Measurements from ENCODE around the gene NANOS2. TPM values are rescaled to one million over a fixed set of nuclear protein-coding genes. Genes with fewer than 3 reads are reported as not detected.
A peak's percentile ranks its signal among the peaks of the same experiment; 100 is the strongest.

NANOS2 gene
- total and polyA plus RNA-seq, 9 of the 15 experiments (the other 6 are each of a cell fraction or from before 2014, with no cell fraction given), result not detected

DNA sequence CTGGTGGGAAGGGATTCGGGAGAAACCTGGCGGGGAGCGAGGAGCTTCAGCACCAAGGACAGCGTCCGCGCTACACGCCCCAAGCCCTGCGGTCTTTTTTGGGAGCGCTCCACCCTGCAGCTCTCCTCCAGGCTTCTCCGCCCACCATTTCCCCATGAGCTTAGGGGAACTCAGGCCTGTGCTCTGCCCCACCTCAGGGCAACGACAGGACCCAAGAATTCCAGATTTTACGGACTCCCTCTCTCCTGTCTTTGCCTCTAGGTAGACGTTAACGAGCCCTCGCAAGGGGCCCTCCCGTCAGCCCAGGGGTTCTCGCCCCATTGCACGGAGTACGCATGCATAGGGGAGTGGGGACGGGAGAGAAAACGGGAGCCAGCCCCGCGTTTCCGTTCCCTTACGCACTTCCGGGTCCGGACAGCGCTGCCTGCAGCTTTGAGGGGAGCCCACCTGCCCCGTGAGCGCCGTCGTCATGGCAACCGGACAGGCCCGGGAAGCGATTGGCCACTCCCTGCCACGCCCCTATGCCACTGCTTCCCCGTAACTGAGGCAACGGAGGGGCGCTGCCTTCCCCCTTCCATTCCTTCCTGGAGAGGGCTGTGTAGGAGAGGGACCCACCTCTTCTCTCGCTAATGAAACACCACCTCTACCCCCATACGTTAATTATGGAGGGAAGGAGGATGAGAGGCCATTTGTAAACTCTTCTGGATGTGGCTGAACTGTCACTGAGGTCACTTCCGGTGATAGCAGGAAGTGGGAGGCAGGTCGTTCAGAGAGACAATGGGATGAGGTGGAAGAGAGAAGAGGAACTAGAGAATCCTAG lies 38.3 kb upstream of the NANOS2 start (continued):
- TF ChIP-seq SRF (CRISPR knock-in tag; IDR thresholded peaks at IDR 0.05) (peak in 1 of 2 experiments; percentile 74; a peak in 2 of 4 replicates), ZFP36 (IDR thresholded peaks at IDR 0.05; ENCODE audit: low read depth, low read length, partially characterized antibody) (no peak), NCOA1 (IDR thresholded peaks at IDR 0.05; ENCODE audit: low read depth) (peak; percentile 68; the same call in 1 of the 2 replicates), MIER1 (IDR thresholded peaks at IDR 0.05; ENCODE audit: low read depth) (peak; percentile 98), HMGXB4 (CRISPR knock-in tag; IDR thresholded peaks at IDR 0.05) (0 out of 2 replicates have a peak, but pooled peaks have one; percentile 74), FOXJ3 (CRISPR knock-in tag; IDR thresholded peaks at IDR 0.05) (no peak), ZKSCAN3 (CRISPR knock-in tag; IDR thresholded peaks at IDR 0.05) (no peak), PRMT5 (CRISPR knock-in tag; IDR thresholded peaks at IDR 0.05) (peak; percentile 92; the same call in 1 of the 2 replicates), BRF2 (IDR thresholded peaks at IDR 0.05; ENCODE audit: borderline replicate concordance, insufficient read depth, insufficient read length) (no peak), RBM25 (IDR thresholded peaks at IDR 0.05; ENCODE audit: low read depth, low read length, severe bottlenecking) (no peak), RBM34 (IDR thresholded peaks at IDR 0.05; ENCODE audit: borderline replicate concordance, insufficient read depth, low read length) (no peak), CXXC5 (CRISPR knock-in tag; IDR thresholded peaks at IDR 0.05) (peak; percentile 66), EGR1 (conservative IDR thresholded peaks at IDR 0.05) (peak; percentile 61), ZBTB2 (IDR thresholded peaks at IDR 0.05) (no peak), BRCA1 (IDR thresholded peaks at IDR 0.05) (no peak), BRCA1 (CRISPR knock-in tag; IDR thresholded peaks at IDR 0.05) (no peak), ZNF586 (CRISPR knock-in tag; conservative IDR thresholded peaks at IDR 0.05) (no peak), HNRNPK (IDR thresholded peaks at IDR 0.05; ENCODE audit: low read depth, low read length, poor library complexity, severe bottlenecking) (no peak), ZNF76 (CRISPR knock-in tag; IDR thresholded peaks at IDR 0.05; ENCODE audit: borderline replicate concordance) (no peak), MAX (CRISPR knock-in tag; IDR thresholded peaks at IDR 0.05) (peak; percentile 44)
- TF ChIP-seq, protein P1, sequence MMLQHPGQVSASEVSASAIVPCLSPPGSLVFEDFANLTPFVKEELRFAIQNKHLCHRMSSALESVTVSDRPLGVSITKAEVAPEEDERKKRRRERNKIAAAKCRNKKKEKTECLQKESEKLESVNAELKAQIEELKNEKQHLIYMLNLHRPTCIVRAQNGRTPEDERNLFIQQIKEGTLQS (IDR thresholded peaks at IDR 0.05), result no peak
- TF ChIP-seq, protein P1 (CRISPR knock-in tag; conservative IDR thresholded peaks at IDR 0.05), result peak; percentile 74; the same call in 1 of the 2 replicates

Measured in K562 (cell line).